Measurements from ENCODE around the gene PTPRJ.

The PTPRJ gene

DNA sequence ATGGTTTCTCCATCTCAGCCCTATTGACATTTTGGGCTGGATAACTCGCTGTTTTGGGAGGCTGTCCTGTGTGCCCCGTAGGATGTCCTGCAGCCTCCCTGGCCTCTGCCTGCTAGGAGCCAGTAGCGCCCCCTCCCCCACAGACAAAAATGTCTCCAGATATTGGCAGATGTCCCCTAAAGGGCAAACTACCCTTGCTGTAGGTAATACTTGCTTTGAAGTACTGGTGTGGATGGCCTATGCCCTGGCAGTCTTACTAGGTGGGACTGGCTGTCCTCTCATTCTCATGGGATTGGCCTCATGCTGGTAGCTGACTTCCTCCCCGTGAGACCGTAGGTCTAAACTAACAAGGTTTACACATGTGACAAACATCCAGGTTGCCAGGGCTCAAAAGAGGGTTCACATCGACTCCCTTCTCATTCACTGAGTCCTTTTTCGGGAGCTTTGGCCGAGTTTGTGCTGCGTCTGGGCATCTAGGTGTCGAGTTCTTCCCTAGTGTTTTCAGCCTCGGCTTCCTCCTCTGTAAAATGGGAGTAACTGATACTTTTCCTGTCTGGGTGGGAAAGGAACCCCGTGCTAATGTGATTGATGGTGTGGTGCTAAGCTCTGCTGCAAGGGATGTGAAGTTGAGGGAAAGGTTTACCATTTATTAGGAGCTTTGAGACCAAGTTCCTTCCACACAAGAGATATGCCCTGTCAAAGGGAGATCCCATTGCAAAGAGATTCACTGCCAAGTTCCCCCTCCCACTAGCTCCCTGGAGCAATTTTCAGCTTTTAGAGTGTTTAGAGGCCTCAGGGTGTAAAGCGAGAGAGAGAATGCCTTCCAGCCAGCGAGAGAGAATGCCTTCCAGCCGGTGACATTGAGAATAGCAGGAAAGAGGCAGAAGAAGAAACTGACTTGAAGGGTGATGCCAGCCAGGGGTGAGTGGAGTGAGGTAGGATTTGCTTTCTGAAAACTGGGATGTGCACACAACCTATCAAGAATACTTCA is 17.0 kb downstream of the PTPRJ start:
- DNase-seq = no peak

DNA sequence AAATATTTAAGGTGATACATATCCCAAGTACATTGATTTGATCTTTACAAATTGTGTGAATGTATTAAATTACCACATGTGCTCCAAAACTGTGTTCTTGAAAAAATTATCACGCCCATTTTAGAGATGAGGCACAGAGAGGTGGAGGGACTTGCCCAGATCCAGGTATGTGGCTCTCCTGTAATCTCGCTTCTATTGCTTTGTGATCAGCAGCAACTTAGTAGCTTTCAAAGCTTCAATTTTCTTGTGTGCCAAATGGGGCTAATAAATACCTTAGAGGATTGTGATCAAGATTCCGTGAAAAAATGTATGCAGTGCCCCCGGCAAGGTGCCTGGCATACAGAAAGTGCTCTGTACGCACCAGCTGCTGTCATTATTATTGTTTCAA is 18.0 kb downstream of the PTPRJ start:
- DNase-seq = no peak

DNA sequence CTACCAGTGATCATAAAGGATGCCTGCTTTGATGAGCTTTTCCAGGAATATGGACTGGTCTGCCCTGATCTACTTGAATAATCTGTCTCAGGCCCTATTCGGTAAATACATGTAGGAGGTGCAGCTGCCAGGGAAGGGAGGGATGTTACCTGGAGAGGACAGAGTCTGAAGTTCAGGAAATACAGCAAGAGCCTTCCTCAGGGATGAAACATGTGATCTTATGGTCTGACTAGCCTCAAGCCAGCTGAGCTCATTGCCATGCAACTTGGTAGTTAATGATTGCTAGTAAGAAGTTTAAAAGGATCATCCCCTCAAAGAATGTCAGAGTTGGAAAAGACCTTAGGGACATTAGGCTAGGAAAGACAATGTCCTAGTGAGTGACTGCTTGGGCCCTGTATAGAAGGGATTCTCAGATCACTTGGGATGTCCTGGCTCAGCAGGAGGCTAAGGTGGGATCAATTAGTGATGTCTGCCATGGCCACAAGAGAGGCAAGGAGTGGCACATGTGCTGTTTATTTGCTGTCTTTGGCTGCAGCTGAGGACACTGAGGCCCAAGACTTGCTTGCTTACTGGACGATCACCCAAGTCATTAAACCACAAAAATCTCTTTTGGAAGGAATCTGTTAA is 18.5 kb downstream of the PTPRJ start:
- no peak for DNase-seq

DNA sequence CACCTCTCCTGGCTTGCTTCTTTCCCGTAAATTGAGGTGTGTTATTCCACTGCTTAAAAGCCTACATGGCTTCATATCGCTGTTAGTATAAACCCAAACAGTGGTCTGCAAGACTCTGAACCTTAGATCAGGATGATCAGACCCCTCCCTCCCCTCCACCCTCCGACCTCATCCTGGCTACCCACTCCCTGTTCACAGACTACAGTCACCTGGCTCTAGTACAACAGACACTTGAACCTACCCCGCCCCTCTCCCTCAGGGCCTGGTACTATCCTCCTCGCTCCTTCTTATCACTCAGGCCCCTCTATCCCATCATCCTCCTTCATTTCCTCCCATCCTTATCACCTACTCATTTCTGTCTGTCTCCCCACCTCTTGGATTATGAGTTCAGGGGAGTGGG is 20.1 kb downstream of the PTPRJ start:
- no peak for DNase-seq

DNA sequence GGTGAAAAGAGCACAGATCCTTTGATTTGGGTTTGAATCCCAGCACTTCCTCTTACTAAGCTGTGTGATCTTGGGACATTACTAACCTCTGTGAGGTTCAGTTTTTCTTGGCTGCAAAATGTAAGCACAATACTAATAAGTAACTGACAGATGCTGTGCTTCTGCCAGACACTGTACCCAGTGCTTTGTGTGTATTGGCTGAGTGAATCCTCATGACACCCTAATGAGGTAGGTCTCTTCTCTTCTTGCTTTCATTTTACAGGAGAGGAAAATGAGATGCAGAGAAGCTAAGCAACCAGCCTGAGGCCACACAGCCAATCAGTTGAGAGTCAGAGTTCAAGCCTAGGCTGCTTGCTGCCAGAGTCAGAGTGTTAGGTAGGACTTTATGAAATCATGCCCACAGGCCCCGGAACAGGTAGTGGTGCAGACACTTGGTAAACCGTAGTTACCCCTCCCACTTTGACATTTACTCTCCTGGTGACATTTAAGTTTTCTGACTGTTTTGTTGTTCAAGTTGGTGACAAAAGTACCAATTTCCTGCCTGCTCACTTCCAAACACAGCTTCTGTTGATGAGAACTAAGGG is 21.2 kb downstream of the PTPRJ start:
- no peak for DNase-seq

DNA sequence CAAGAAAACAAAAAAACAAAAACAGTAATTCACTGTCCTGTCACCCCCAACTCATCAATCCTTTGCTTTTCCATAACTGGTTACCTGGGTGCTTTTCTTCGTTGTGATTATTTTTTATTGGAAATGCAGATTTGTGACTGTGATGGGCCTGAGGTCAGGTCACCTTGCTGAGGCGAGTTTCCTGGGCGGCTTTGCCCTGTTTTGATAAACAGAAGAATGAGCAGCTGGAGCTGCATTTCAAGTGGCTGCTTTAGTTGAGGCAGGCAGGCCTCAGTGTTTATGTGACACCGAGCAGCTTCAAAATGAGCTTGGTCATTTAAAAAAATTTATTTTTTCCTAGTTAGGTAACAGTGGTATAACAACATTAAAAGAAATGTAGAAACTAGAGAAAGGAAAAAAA is 22.2 kb downstream of the PTPRJ start:
- no peak for DNase-seq

DNA sequence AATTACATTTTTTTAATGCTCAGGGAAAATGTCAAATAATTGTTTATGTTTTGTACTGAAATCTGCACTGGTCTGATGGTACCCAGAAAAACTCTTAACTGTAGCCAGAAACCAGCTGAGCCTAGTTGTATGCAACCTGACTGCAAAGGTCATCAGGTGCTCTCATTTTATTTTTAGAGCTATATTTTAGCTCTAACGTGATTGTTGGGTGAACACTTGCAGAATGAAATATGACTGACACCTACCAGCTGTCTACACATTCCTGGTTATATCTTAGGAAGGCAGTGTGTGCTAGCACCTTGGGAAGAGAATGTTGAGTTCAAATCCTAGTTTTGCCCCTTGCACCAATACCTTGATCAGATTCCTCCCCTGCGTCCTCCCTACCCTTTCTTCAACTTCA is 23.6 kb downstream of the PTPRJ start:
- DNase-seq = no peak

DNA sequence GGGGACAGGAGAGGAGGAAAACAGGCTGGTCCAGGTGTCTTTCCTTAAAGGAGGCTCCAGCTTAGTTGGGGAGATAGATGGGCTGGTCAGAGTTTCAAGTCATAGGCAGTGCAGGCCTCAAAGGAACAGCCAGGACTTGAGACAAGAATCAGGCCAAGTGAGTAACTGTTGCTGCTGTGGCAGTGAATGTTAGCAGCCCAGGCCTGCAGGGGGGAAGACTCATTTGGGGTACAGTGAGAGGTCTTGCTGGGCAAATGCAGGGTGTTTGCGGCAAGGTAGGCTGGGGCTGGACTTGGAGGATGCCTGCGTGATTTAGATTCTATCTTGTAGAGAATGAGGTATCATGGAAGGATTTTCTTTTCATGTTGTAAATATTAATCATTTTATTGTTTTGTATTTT is 24.1 kb downstream of the PTPRJ start:
- DNase-seq = no peak

DNA sequence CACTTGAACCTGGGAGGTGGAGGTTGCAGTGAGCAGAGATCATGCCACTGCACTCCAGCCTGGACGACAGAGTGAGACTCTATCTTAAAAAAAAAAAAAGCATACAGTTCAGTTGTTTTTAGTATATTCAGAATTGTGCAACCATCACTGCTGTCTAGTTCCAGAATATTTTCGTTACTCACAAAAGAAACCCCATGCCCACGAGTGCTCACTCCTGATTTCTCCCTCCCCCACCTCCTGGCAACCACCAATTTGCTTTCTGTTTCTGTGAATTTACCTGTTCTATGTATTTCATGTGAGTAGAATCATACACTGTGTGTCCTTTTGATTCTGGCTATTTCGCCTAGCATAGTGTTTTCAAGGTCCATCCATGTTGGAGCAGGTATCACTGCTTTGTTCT is 24.8 kb downstream of the PTPRJ start:
- DNase-seq = no peak

DNA sequence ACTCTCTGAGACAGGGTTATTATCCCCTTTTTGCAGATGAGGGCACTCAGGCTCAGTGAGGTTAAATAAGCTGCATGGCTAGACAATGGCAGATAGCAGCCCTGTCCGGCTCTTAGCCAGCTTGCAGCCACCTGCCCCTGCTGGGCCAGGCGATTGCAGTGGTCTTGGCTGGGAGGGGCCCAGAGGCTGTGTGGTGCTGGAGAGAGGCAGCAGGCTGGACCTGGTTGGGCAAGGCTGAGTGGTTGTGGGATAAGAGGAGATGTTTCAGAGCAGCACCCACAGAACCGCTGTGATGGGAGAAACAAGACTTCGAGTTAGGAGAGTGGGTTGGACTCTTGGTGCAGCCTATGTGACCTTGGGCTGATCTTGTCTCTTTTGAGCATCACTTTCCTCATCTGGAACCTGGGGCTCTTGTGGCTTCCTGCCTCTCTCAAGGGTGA is 25.5 kb downstream of the PTPRJ start:
- no peak for DNase-seq

DNA sequence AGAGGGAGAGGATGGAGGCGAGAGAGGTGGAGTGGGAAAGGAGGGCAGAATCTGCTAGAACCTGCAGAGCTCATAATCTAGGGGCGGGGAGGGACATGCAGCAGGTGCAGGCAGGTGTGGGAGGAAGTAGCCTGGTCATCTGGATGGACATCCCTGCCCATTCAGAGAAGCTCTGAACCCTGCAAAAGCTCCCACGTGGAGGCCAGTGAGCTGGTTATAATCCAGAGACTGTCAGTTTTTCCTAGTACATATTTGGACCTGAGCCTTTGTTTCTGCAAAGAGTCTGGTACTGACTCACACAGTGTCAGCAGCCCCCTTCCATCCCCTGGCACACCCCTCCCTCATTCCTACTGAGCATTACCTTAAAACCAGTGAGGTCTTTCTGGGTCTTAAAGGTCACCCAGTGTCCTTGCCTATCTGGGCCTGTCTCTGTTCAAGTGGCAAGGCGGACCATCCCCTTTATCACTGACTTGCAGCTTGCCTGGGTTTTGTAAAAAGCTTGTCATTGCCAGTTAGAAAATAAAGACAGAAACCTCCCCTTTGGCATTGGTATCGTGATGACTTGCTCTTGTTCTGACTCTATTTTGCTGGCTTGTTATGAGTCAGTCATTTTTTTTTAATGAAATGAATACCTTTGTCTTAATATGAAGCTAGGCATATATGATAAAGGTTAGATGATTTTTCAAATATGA is 26.1 kb downstream of the PTPRJ start:
- no peak for DNase-seq

DNA sequence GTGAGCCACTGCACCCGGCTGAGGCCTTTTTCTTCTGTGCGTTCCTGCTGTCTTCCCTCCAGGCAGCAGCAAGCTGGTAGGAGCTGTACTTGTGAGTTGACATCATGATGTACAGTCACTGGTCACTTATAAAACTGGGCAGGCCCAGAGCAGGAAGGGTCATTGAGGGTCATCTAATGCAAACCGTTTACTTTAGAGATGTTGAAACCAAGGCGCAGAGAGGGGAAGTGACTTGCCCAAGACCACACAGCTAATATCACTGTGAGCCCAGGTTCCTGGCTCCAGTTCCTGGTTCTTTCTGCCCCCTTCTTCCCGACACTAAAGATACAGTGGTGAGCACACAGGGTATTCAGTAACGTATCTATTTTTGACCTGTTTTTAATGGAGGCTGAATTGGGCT is 27.3 kb downstream of the PTPRJ start:
- peak in 1 of 2 donors; percentile 22 for DNase-seq

DNA sequence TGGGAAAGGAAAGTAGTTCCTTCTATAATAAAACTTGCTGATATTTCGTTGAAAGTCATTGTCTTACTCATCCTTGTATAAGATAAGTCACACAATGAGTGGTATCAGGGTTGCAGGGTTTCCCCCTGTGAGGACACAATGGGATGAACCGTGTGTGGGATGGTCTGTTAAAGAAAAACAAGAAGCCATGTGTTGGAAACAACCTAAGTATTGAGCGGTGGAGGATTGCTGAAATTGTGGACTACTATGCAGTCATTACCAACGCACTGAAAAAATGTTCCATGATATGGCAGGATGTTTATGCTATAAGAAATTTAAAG is 28.6 kb downstream of the PTPRJ start:
- DNase-seq = no peak

DNA sequence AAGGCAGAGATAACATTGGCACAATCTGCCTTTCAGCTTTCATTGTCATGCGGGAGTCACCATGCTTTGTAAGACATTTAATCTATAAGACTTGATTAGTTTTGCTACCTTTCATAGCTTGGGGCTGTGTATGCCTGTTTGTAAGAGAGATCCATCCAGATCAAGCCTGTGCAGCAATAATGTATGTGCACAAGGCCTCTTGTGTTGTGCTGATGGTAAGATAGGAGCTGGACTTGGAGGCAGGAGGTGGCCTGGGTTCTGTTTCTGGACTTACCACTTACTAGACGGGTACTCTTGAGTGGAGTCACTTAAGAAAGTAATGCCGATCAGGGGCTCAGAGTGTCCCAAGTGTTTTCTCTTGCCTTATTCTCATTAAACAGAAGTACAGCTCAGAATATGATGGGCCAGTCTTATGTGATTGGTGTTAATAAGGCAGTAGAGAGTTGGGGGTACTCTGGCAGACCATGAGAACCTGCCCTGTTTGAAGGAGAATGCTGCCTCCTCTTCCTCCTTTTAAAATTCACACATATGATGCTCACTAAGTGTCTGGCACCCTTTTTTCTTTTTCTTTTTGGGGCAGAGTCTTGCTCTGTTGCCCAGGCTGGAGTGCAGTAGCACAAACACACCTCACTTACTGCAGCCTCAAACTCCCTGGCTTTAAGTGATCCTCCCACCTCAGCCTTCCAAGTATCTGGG is 30.9 kb downstream of the PTPRJ start:
- DNase-seq = no peak

DNA sequence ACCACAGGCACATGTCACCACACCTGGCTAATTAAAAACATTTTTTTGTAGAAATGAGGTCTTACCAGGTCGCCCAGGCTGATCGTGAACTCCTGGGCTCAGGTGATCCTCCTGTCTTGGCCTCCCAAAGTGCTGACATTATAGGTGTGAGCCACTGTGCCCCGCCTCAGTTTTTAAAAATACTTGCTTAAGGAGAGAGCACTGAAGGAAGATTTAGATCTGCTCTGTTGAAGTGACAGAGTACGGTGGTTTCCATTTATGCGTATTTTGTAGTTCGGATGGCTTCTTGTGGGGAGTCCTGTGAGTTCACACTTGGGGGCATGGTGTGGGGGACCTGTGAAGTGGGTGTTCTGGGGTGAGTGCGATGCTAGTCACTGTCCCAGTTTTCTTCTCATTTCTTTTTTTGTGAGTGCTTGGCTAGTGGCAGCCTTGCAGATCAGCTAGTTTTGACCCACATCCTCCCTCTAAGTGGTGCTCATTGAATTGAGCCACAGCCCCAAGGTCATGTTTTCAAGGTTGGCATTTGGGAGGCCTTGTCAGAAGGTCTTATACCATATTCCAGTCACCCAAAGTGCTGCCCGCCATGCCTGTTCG is 31.5 kb downstream of the PTPRJ start:
- no peak for DNase-seq

DNA sequence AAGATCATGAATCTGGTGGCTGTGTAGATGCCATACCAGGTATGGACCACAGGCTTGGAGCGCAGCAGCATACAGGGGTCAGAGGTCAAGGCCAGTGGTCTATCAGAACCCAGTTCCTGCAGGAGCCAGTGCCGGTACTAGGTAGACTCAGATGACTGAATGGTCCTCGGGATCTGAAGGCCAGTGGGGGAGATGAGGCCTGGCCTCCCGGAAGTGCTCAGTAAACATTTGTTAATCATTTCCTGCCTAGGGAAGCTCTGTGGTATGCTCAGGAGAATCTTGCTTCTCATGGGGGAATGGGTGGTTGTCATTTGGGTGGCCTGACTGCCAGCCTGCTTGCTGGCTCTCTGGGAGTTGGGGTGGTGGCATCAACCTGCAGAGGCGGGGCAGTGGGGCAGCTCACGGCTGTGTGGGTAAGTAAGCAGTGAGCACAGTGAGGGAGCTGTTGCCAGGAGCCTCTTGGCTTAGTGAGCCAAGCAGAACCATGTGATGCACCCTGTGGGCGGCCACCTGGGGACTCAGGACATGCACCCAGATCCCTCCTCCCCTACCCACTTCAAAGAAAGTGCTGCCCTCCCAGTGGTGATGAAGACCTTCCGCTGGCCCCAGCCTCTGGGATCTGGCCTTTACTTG is 33.0 kb downstream of the PTPRJ start:
- no peak for DNase-seq

DNA sequence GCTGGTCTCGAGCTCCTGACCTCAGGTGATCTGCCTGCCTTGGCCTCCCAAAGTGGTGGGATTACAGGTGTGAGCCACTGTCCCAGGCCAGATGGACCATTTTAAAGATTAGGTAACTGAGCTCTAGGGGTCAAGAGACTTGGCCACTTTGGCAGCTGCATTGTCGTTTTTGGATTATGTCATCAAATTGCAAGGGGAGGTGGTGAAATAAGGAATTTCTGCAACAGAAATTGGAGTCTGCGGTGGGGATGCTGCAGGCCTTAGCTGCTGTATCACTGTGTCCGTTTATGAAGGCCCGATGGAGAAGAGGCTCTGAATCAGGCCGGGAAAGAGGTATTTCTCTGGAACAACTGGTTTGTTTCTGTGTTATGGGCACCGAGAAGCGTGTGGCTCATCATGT is 34.6 kb downstream of the PTPRJ start:
- DNase-seq = no peak

DNA sequence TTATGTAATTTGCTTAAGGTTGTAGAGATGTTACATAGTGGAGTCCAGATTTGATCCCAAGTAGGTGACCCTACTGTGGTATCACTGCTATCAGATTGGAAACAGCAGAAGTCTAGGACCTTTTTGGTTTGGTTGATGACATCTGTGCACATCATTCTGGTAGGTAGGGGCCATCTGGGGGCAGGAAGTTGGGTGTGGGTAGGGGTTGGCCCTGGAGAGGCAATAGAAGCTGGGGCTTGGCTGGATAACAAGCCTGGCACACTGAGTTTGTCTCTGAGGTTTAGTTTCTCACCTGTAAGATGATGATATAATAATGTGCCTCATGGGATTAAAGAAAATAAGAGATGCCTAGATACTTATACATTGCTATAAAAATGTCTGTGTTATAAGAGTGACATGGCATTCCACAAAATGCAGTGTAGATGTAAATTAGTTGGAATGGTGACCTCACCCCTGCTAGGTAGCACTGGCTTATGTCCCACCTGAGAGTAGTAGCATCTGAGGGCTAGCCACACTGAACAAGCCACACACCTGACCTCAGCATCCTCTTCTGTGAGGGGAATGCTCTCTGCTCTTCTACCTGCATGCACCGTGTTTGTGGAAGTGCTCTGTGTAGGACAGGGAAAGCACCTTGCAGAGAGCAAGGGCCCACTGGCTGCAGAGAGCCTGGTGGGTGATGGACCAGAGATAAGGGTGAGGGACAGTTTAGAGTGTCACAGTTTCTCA is 36.9 kb downstream of the PTPRJ start:
- DNase-seq = no peak

DNA sequence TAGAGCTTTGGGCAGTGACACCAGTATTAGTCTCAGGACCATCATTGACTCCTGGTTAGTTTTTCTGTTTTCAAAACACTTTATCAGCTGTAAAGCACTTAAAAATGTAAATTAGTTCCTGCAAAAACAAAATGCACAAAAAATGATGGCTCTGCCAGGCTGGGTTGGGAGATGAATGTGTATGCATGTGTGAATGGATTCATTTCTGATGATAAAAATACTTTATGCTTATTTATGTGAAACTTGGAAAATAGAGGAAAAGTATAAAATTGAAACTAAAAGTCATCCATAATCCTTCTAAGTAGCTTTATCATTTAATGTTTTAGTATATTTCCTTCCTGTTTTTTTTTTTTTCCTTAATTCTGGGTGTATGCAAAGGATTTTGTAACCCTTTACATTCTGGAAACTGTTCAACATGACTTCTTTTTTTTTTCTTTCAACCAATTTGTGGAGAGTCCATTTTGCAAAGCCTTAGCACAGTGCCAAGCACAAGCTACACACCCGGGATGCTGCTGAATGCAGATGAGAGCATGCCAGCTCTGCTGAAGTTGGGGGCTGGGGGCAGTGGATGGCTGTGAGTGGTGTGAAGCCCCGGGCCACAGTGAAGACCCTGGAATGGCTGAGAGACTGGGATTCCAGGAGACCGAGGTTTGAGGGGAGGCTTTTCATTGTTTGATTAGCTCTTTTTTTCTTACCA is 37.6 kb downstream of the PTPRJ start:
- no peak for DNase-seq

DNA sequence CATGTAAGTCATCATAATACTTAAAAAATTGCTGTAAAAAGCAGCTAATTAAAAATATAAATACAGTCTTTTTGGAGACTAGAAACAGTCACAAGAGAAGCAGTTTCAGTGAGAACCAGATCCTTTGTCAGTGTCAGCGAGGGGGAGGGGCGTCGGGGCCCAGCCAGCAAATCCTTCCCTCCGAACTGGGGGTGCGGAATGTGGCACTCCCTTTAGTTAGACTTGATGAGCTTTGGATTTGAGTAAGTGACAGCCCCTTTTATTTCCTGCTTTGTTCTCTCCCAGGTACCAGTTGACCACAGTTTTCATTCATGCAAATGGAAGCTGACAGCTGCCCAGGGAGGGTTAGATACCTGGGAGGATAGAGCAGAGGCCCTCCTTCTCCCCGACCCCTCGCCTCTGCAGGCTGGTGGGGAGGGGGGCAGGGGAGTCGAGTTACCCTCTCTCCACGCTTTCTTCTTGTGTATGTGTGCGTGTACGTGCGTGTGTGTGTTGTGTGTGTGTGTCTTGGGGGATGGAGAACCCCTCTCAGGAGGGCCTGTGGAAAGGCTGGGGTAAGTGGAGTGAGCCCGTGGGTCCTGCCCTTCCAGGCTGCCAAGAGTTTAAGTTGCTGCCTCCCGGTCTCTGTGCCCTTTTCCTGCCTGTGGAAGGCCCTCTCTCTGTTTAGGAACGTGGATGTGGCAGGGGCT is 38.3 kb downstream of the PTPRJ start:
- DNase-seq = no peak

All from bone marrow (tissue), 2 donors.